T47D (cell line): ENCODE measurements around the gene FAM83C.

Experiments
- DNase-seq, 2 experiments: peaks; one replicate each; pipeline versions ENCODE4 v3.0.0 to v3.0.0-alpha.2; 2011 to 2012; ENCODE audit warnings: low read depth in 1 of 2, low spot score in 1 of 2
- JUND ChIP-seq: IDR thresholded peaks from 2 replicates; pipeline ENCODE4 v1.6.1; 2012; ENCODE audit warnings: low read depth
- in situ Hi-C: cut with HindIII; loops from 2 replicates; pipeline ENCODE4 v1.10.0; 2016; ENCODE audit warnings: low sequenced_read_pairs, low pct_unique_long_range_greater_than_20kb

Gene FAM83C

GRCh38 chr20:35291654-35292503 is at the start of gene FAM83C:
Gene FAM83C (minus strand): TSS chr20:35292425. CDS start chr20:35292304, 121 bp downstream.
- TF ChIP-seq JUND = no peak
- in situ Hi-C loops = no loop called here
- no peak for DNase-seq

- no peak for TF ChIP-seq JUND
- in situ Hi-C loops = no loop called here
- DNase-seq = no peak
Observed at GRCh38 chr20:35341366-35342028, 49.3 kb upstream of the FAM83C start.

GRCh38 chr20:35340436-35340835 is 48.2 kb upstream of the FAM83C start:
- DNase-seq = no peak
- in situ Hi-C loops = no loop called here
- TF ChIP-seq JUND = no peak

GRCh38 chr20:35339636-35340035 is 47.4 kb upstream of the FAM83C start:
- in situ Hi-C loops = no loop called here
- no peak for DNase-seq
- no peak for TF ChIP-seq JUND

GRCh38 chr20:35339007-35339406 is 46.8 kb upstream of the FAM83C start:
- no peak for TF ChIP-seq JUND
- DNase-seq = no peak
- in situ Hi-C loops = no loop called here

- in situ Hi-C loops = no loop called here
- no peak for TF ChIP-seq JUND
- no peak for DNase-seq
Observed at GRCh38 chr20:35334311-35335101, 42.3 kb upstream of the FAM83C start.

- no peak for DNase-seq
- TF ChIP-seq JUND = no peak
- in situ Hi-C loops = no loop called here
Observed at GRCh38 chr20:35333606-35334005, 41.4 kb upstream of the FAM83C start.

GRCh38 chr20:35332540-35333200 is 40.4 kb upstream of the FAM83C start:
- no peak for TF ChIP-seq JUND
- DNase-seq = no peak
- in situ Hi-C loops = no loop called here

- DNase-seq = peak in 1 of 2 experiments; percentile 50
- in situ Hi-C loops = no loop called here
- no peak for TF ChIP-seq JUND
Observed at GRCh38 chr20:35329435-35330139, 37.4 kb upstream of the FAM83C start.

GRCh38 chr20:35328689-35329088 is 36.5 kb upstream of the FAM83C start:
- TF ChIP-seq JUND = no peak
- in situ Hi-C loops = no loop called here
- no peak for DNase-seq

- in situ Hi-C loops = no loop called here
- no peak for DNase-seq
- no peak for TF ChIP-seq JUND
Observed at GRCh38 chr20:35328095-35328685, 36.0 kb upstream of the FAM83C start.
